Activated CD4-positive, alpha-beta memory T cell treated with anti-CD3 and anti-CD28 coated beads, Interleukin-2, amount 10 ng/mL, durations not matched to agents 7 days and 5 days (primary cell): Measurements from ENCODE around the gene DNAH14. TPM values are rescaled to one million over a fixed set of nuclear protein-coding genes. Genes with fewer than 3 reads are reported as not detected.

ENCODE experiments used
- CTCF ChIA-PET: fragments of 350-600 bp; sonication (Branson Sonifier 250); formaldehyde crosslinking; loops from one replicate; lab custom pipeline; 2021; ENCODE audit warnings: antibody characterized with exemption, inconsistent platforms; lab: Charles Lee
- POLR2A ChIA-PET: fragments of 350-600 bp; sonication (Branson Sonifier 250); formaldehyde crosslinking; loops from one replicate; lab custom pipeline; 2021; ENCODE audit warnings: antibody characterized with exemption; lab: Charles Lee
- DNase-seq: peaks from one replicate; pipeline ENCODE4 v3.0.0-alpha.2; 2020
- H3K27ac Mint-ChIP-seq: one replicate; pipeline ENCODE4 v1.8.0; 2021; ENCODE audit warnings: mild to moderate bottlenecking, mixed read lengths
- H3K27me3 Mint-ChIP-seq: one replicate; pipeline ENCODE4 v1.8.0; 2021; ENCODE audit warnings: mixed read lengths
- H3K36me3 Mint-ChIP-seq: one replicate; pipeline ENCODE4 v1.8.0; 2021; ENCODE audit warnings: low read depth, mixed read lengths
- H3K4me1 Mint-ChIP-seq: one replicate; pipeline ENCODE4 v1.8.0; 2021; ENCODE audit warnings: mixed read lengths
- H3K4me3 Mint-ChIP-seq: one replicate; pipeline ENCODE4 v1.8.0; 2021; ENCODE audit warnings: mild to moderate bottlenecking, mixed read lengths
- H3K9me3 Mint-ChIP-seq: one replicate; pipeline ENCODE4 v1.8.0; 2021; ENCODE audit warnings: mixed read lengths
- total RNA-seq, 2 experiments: library from RNA; stranded (reverse); gene quantifications; one replicate each; pipeline ENCODE4 v1.2.3, GENCODE V29; 2021

Gene DNAH14
- total RNA-seq, 2 experiments from 2014 or later: 0.25 to 0.28 TPM

GRCh38 chr1:225396357-225396756 is 466.9 kb downstream of the DNAH14 start:
- Mint-ChIP-seq H3K4me1 (peaks cover 2% of the 10 kb centered on the region), H3K27me3 (no peaks in the 10 kb centered on the region), H3K36me3 (peaks cover 63% of the 10 kb centered on the region), H3K9me3 (no peaks in the 10 kb centered on the region), H3K4me3 (no peak overlapping the region), H3K27ac (no peak overlapping the region)
- DNase-seq: no peak
- POLR2A ChIA-PET: interaction anchor here (0.7 to 2.1 kb wide), 2 partner anchors 22 to 29 kb away, joined by 3 to 5 read pairs; no protein-coding TSS in a partner anchor
- CTCF ChIA-PET: no interaction called here

GRCh38 chr1:225400968-225401367 is 471.5 kb downstream of the DNAH14 start:
- ChIA-PET CTCF (interaction anchor here (0.6 kb wide), 1 partner anchor 559 kb away, joined by 5 read pairs; no protein-coding TSS in a partner anchor), POLR2A (interaction anchor here (1.8 kb wide), 1 partner anchor 25 kb away, joined by 6 read pairs; no protein-coding TSS in a partner anchor)
- H3K27me3 Mint-ChIP-seq: no peaks in the 10 kb centered on the region
- H3K36me3 Mint-ChIP-seq: peaks cover 83% of the 10 kb centered on the region
- H3K4me1 Mint-ChIP-seq: peaks cover 2% of the 10 kb centered on the region
- H3K4me3 Mint-ChIP-seq: no peak overlapping the region
- no peak for DNase-seq
- no peak overlapping the region for H3K27ac Mint-ChIP-seq
- H3K9me3 Mint-ChIP-seq: no peaks in the 10 kb centered on the region

DNA sequence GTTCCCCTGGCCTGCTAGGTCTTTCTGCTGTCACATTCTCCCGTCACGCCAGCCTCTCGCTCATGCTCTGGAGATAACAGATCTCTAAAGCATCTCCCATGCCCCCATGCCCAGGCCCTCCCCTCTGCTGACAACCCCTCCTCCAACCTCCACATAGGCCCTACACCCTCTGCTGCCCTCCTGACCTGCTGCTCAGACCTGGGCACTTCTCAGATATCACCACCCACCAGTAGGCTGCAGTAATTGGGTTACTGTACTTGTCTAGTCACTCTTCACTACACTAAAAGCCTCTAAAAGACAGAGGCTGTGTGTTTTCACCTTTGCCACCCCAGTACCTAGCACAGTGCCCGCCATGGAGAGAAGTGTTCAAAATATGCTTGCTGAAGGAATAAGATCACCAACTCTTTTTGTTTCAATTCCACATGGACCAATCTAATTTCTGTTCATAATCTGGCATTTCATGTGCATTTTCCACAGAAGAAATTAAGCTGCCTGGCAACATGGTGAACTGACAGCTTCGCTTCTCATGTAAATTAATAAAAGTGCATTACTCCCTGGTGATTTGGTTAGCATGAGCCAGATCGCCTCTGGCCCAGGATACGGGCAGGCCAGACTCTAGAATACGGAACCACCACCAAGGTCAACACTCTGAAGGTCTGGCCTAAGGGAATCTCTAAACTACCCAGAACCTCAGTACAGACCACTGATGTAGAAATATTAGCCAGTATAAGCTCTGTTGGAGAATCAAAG is 477.7 kb downstream of the DNAH14 start:
- H3K36me3 Mint-ChIP-seq: peaks cover 80% of the 10 kb centered on the region
- H3K27me3 Mint-ChIP-seq: no peaks in the 10 kb centered on the region
- no peak overlapping the region for H3K4me3 Mint-ChIP-seq
- no peak for DNase-seq
- ChIA-PET CTCF (interaction anchor here (1.4 kb wide), 1 partner anchor 13 kb away, joined by 4 read pairs; no protein-coding TSS in a partner anchor), POLR2A (interaction anchor here (0.8 to 2.3 kb wide), 6 partner anchors 14 to 61 kb away, joined by 3 to 13 read pairs (median 4); no protein-coding TSS in a partner anchor)
- H3K27ac Mint-ChIP-seq: peak overlapping the region; percentile 8
- no peaks in the 10 kb centered on the region for H3K9me3 Mint-ChIP-seq
- H3K4me1 Mint-ChIP-seq: peaks cover 2% of the 10 kb centered on the region

GRCh38 chr1:225407755-225408154 is 478.3 kb downstream of the DNAH14 start:
- DNase-seq: no peak
- Mint-ChIP-seq H3K4me3 (no peak overlapping the region), H3K9me3 (no peaks in the 10 kb centered on the region), H3K36me3 (peaks cover 86% of the 10 kb centered on the region), H3K27ac (peak overlapping the region; percentile 9), H3K27me3 (no peaks in the 10 kb centered on the region), H3K4me1 (peaks cover 2% of the 10 kb centered on the region)
- POLR2A ChIA-PET: interaction anchor here (0.8 to 2.3 kb wide), 4 partner anchors 17 to 60 kb away, joined by 3 to 13 read pairs (median 4); no protein-coding TSS in a partner anchor
- CTCF ChIA-PET: no interaction called here

GRCh38 chr1:225408249-225408648 is 478.8 kb downstream of the DNAH14 start:
- ChIA-PET POLR2A (interaction anchor here (1.2 to 2.3 kb wide), 4 partner anchors 18 to 369 kb away, joined by 3 to 13 read pairs (median 4); no protein-coding TSS in a partner anchor), CTCF (no interaction called here)
- peaks cover 2% of the 10 kb centered on the region for H3K4me1 Mint-ChIP-seq
- no peak overlapping the region for H3K4me3 Mint-ChIP-seq
- peak overlapping the region; percentile 9 for H3K27ac Mint-ChIP-seq
- H3K27me3 Mint-ChIP-seq: no peaks in the 10 kb centered on the region
- no peak for DNase-seq
- H3K36me3 Mint-ChIP-seq: peaks cover 86% of the 10 kb centered on the region
- H3K9me3 Mint-ChIP-seq: no peaks in the 10 kb centered on the region

- no peaks in the 10 kb centered on the region for H3K9me3 Mint-ChIP-seq
- H3K27ac Mint-ChIP-seq: no peak overlapping the region
- POLR2A ChIA-PET: interaction anchor here (0.6 to 2.3 kb wide), 4 partner anchors 17 to 368 kb away, joined by 3 to 13 read pairs (median 4); partner anchors contain the start of gene LBR
- CTCF ChIA-PET: interaction anchor here (1.5 kb wide), 1 partner anchor 9 kb away, joined by 3 read pairs; no protein-coding TSS in a partner anchor
- peaks cover 83% of the 10 kb centered on the region for H3K36me3 Mint-ChIP-seq
- no peaks in the 10 kb centered on the region for H3K27me3 Mint-ChIP-seq
- no peak for DNase-seq
- peaks cover 4% of the 10 kb centered on the region for H3K4me1 Mint-ChIP-seq
- H3K4me3 Mint-ChIP-seq: no peak overlapping the region
These were observed 479.6 kb downstream of the DNAH14 start for GRCh38 chr1:225409051-225409450.

- Mint-ChIP-seq H3K27me3 (no peaks in the 10 kb centered on the region), H3K4me3 (no peak overlapping the region), H3K36me3 (peaks cover 86% of the 10 kb centered on the region), H3K9me3 (no peaks in the 10 kb centered on the region), H3K4me1 (peaks cover 9% of the 10 kb centered on the region), H3K27ac (no peak overlapping the region)
- no peak for DNase-seq
- ChIA-PET CTCF (interaction anchor here (1.5 kb wide), 1 partner anchor 8 kb away, joined by 3 read pairs; no protein-coding TSS in a partner anchor), POLR2A (interaction anchor here (0.8 to 1.5 kb wide), 3 partner anchors 18 to 367 kb away, joined by 3 to 4 read pairs (median 3); partner anchors contain the start of gene LBR)
These were observed 480.6 kb downstream of the DNAH14 start for GRCh38 chr1:225410036-225410435.

- Mint-ChIP-seq H3K4me1 (peaks cover 11% of the 10 kb centered on the region), H3K36me3 (peaks cover 85% of the 10 kb centered on the region), H3K27me3 (no peaks in the 10 kb centered on the region), H3K27ac (no peak overlapping the region), H3K9me3 (no peaks in the 10 kb centered on the region), H3K4me3 (no peak overlapping the region)
- ChIA-PET POLR2A (interaction anchor here (3.7 kb wide), 1 partner anchor 13 kb away, joined by 18 read pairs; no protein-coding TSS in a partner anchor), CTCF (no interaction called here)
- DNase-seq: no peak
These were observed 482.8 kb downstream of the DNAH14 start for GRCh38 chr1:225412321-225412720.

- Mint-ChIP-seq H3K9me3 (no peaks in the 10 kb centered on the region), H3K4me3 (no peak overlapping the region), H3K27me3 (no peaks in the 10 kb centered on the region), H3K36me3 (peaks cover 88% of the 10 kb centered on the region), H3K27ac (no peak overlapping the region), H3K4me1 (peaks cover 13% of the 10 kb centered on the region)
- ChIA-PET CTCF (no interaction called here), POLR2A (interaction anchor here (0.9 to 3.7 kb wide), 3 partner anchors 13 to 55 kb away, joined by 3 to 18 read pairs (median 3); no protein-coding TSS in a partner anchor)
- DNase-seq: no peak
These were observed 483.4 kb downstream of the DNAH14 start for GRCh38 chr1:225412803-225413351.

GRCh38 chr1:225413708-225414375 is 484.4 kb downstream of the DNAH14 start:
- H3K4me1 Mint-ChIP-seq: peaks cover 17% of the 10 kb centered on the region
- H3K27me3 Mint-ChIP-seq: no peaks in the 10 kb centered on the region
- peaks cover 88% of the 10 kb centered on the region for H3K36me3 Mint-ChIP-seq
- no peak for DNase-seq
- peak overlapping the region; percentile 19 for H3K27ac Mint-ChIP-seq
- H3K4me3 Mint-ChIP-seq: no peak overlapping the region
- no peaks in the 10 kb centered on the region for H3K9me3 Mint-ChIP-seq
- CTCF ChIA-PET: interaction anchor here (0.5 kb wide), 1 partner anchor 579 kb away, joined by 3 read pairs; no protein-coding TSS in a partner anchor
- POLR2A ChIA-PET: interaction anchor here (0.9 to 3.7 kb wide), 3 partner anchors 12 to 54 kb away, joined by 3 to 18 read pairs (median 3); no protein-coding TSS in a partner anchor

DNA sequence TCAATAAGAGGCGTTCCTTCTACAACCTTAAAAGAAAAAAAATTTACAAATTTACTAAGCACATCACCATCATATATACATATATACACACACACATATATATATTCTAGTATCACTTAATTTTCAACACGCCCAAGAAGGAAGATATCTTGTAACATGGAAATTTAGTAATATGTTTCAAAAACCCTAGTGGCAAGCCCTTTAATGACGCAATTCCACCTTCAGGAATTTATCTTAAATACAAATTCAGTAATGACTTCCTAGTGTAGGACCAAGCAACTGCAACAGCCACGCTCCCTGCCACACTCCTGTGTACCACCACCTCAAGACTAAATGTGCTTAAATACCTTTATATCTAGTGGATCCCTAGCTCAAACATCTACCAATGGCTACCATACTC is 485.8 kb downstream of the DNAH14 start:
- DNase-seq: no peak
- Mint-ChIP-seq H3K4me3 (no peak overlapping the region), H3K27ac (no peak overlapping the region), H3K36me3 (peaks cover 84% of the 10 kb centered on the region), H3K27me3 (no peaks in the 10 kb centered on the region), H3K4me1 (peaks cover 22% of the 10 kb centered on the region), H3K9me3 (no peaks in the 10 kb centered on the region)
- CTCF ChIA-PET: interaction anchor here (1.0 to 1.4 kb wide), 2 partner anchors 10 to 11 kb away, joined by 3 read pairs; no protein-coding TSS in a partner anchor
- POLR2A ChIA-PET: interaction anchor here (0.7 to 3.7 kb wide), 2 partner anchors 10 to 13 kb away, joined by 3 to 18 read pairs; partner anchors contain the start of gene LBR
